ENCODE results near the gene PLA2G1B.

The PLA2G1B gene

DNA sequence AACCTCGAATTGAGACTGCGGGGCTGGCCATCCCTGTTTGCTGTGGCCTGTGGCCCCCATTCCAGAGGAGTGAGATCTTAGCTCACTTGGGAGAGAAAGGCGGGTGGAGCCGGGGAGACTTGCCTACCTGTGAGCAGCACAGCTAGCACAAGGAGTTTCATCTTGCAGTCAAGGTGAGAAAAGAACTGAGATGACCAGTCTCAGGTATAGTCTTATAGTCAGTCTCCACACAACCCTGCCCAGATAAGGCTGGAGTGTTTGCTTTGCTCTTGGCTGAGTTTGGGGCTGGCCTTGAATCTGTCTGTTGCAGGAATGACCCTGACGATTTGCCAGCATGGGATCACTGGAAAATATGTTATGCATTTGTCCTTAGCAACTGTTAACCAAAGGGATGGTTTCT is at the start of gene PLA2G1B:
Gene PLA2G1B (minus strand): TSS at position 187 of the 400 bp plus-strand sequence. CDS start 26 bp downstream, at position 161.
- no peak for DNase-seq (ENCODE audit: low spot score)

DNA sequence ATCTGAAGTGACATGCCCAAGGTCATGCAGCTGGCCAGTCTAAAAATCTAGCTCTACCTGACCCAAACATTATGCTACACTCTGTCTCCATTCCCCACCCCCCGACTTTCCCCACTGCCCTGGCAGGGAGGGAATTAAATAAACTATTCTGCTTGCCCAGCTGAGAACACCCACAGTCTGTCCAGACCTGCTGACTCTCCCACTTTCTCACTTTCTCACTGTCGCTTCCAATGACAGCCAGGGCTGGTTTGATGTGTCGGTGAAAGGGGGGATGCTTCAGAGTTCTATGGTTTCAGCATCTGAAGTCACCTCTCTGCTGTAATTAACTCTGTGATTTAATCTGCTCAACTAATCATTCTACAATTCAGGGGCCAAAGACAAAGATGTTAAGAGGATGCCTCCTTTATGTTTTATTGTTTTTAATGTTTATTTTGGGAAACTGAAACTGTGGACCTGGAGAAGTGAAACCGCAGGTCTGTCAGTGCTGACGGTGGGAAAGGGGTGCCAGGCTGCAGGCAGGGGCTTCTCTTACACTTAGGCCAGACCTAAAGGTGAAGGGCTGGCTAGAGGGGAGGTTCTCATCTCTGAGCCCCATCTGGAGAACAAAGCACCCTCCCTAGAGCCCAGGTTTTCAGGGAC is 49.5 kb upstream of the PLA2G1B start:
- no peak for DNase-seq (ENCODE audit: low spot score)

DNA sequence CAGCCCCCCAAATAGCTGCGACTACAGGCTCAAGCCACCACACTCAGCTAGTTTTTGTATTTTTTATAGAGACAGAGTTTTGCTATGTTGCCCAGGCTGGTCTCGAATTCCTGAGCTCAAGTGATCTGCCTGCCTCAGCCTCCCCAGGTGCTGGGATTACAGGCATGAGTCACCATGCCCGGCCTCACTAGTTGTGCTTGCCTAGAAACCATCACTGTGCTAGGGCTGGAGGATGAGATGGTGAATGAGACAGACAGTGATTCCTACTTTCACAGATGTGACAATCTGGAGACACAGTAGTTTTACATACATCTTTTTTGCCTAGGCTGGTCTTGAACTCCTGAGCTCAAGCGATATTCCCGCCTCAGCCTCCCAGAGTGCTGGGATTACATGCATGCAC is 48.8 kb upstream of the PLA2G1B start:
- DNase-seq (ENCODE audit: low spot score), result peak; percentile 60

DNA sequence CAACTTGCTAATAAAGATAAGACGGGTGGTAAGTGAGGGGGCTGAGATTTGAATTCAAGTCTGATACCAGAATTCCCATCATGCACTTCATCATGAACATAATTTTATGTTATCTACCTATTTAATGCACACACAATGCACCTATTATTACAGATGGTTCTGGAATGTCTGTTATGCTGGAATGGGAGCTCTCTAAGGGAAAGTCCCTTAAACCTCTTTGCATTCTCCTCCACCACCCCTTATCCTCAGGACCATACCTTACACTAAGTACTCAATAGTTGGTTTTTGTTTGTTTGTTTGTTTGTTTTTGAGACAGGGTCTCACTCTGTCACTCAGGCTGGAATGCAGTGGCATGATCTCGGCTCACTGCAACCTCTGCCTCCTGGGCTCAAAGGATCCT is 48.4 kb upstream of the PLA2G1B start:
- peak; percentile 37 for DNase-seq (ENCODE audit: low spot score)

DNA sequence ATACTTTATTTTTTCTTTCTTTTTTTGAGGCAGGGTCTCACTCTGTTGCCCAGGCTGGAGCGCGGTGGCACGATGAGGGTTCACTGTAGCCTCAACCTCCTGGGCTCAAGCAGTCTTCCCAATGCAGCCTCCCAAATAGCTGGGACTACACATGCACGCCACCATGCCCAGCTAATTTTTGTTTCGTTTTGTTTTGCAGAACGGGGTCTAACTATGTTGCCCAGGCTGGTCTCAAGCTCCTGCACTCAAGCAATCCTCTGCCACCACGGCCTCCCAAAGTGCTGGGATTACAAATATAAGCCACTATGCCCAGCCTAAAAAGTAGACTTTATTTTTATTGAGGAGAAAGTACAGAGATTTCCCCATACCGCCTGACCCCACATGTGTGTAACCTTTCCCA is 46.1 kb upstream of the PLA2G1B start:
- DNase-seq (ENCODE audit: low spot score), result no peak

DNA sequence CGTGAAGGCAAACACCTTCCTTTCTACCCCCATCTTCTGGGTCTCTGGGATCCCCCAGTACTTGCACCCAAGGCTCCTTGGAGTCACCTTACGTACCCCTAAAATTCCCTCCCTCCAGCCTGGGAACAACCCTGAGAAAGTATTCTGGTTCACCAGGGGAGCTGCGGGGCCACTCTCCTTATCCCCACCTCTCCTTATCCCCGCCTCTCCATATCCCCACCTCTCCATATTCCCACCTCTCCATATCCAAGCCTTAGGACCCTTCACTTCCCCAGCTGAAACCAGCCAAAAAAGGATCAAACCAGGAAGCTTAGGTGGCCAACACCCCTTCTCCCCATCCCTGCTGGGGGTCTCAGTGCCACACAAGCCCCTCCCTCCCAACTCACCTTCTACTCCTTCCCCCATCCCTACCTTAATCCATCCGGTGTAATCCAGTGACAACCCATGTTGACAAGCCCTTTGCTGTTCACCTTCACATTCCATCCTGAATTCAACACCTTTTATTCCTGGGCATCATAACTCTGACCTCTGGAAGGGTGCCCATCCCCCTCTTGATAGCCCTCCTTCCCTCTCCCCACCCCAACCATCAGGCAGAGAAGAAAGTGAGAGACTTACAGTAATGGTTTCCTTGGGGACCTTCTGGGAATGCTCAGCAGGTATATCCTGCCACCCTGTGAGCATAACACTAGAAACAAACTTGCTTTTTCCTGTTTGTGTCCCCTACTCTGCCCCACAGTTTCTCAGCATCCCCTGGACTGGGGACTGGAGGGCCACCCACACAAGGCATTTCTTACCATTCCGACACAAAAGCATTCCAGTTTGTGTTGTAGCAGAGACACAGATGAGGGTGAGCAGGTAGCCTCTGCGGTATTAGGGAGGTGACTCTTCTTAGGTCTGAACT is 43.0 kb upstream of the PLA2G1B start:
- no peak for DNase-seq (ENCODE audit: low spot score)

DNA sequence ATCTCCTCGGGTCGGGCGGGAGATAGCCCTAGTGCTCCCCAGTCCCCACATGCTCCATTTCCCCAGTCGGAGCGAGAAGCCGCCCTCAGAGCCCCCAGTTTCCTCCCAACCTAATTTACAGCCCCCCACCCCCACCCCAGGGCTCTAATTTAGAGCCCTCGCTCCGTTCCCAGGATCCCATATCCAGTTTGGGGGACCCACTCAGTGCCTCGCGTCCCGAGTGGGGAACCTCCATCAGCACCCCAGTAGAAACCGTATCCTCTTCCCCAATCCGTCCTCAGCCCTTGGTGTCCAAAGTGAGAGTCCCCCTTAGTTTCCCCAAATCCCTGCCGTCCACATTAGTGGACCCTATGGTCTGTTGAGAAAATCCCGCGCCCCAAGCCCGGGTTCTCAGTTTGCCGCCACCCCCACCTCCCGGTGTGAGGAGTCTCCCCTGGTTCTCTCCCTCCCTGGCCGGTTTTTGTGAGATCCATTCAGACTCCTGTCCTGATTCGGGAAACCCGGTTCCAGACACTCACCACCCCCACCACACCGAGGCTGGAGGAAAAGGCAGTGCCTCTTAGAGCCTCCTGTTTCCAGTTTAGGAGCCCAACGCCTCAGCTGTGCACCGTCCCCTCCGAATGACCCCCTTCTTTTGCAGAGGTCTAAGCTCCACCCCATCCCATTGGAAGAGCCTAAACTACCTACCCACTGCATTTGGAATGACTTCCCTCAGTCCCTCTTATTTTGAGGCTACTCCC is 42.2 kb upstream of the PLA2G1B start:
- DNase-seq (ENCODE audit: low spot score), result no peak

DNA sequence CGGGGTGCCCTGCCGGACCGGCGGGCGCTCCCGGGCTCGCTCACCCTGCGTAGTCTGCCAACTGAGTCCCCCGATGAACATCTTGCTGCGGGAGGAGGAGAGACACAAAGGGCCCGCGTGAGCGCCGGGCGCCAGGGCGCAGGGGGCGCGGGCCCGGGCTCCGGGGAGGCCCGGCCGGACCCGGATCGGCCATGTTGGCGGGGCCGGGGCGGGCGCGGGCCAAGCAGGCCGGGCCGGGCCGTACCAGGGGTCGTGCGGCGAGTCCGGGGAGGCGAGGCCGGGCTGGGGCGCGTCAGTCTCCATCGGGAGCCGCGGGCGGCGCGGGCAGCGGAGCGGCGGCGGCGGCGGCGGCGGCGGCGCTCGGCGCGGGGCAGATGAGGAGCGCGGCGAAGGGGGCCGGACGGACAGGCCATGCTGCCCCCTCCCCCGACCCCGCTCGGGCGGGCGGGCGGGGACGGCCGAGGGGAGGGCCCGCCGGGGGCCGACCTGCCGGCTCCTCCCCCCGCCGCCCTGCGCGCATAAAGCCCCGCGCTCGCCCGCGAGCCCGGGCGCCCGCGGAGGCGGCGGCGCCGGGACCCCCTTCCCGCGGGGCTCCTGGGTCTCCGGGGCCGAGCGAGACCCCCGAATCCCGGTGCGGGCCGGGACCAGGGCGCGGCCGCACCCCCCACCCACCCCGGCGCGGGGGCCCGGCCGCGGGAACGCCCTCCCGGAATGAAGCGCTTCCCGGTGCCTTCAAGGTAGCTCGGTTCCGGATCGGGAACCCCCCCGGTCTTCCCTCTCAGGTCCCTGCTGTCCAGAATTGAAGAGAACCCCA is 41.4 kb upstream of the PLA2G1B start, which contains the start of gene MSI1:
Gene MSI1 (minus strand): TSS at position 376 of the 814 bp plus-strand sequence. CDS start 73 bp downstream, at position 303.
- DNase-seq (ENCODE audit: low spot score), result no peak

DNA sequence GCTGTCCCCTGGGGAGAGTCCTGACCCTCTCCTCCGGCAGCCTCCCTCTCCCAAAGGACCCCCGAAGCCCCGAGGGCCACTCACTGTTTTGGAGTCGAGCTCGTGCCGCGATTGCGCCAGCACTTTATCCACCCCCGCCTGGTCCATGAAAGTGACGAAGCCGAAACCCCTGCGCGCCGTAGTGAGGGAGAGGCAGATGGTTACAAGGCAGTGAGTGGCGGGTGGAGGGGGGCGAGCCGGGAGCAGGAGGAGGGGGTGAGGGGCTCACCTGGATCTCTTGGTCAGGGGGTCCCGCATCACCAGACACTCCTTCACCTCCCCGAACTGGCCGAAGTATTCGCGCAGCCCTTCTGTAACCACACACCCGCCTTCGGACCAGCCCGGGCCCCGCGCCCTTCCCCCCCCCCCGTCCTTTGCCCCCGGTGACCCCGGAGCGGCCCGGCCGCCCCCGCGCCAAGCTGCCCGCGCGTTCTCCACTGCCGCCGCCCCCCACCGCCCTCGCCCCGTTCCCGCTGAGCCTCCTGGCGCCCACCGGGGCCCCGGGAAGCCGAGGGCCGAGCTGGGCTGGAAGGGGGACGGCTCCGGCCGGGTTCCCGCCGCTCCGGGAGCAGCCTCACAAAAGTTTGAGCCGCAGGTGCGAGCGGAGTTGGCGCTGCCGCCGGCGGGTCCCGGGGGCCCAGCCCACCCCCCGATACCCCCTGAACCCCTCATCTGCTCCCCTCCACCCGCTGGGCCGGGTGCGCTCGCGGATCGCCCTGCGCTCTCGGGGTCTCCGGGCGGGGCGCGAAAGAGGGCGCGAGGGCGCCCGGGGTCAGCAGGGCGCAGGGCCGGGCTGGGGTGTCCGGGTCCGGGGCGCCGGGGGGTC is 40.6 kb upstream of the PLA2G1B start:
- no peak for DNase-seq (ENCODE audit: low spot score)

DNA sequence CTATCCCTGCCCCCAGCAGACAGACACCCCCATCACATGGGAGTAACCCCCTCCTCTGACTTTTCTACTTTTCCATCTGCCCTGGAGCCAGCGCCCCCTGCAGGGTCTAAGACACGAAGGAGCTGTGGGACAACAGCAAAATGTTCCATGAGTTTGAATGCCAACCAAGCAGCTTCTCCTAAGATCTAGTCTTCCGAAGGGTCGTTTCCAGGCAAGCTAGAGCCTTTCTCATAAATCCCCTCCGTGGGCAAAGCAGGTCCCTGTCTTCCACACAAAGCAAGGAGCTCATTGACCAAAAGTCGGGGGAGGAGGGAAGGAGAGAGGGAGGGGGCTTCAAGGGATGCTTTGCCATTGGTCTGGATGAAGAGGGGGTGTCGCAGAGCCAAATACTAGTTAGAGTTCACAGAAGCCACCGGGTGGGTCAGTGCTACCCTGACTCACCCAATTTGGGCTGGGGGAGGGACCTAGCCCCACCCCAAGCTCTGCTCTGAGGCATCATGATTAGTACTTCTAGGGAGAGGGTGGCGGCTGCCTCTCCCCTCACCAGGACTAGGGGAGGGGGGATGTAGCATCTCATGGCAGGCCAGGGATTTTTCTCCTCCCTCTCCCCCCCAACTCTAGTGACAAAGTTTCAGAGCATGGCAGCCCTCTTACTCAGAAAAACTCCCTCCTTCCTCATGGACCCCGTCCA is 39.8 kb upstream of the PLA2G1B start:
- no peak for DNase-seq (ENCODE audit: low spot score)

DNA sequence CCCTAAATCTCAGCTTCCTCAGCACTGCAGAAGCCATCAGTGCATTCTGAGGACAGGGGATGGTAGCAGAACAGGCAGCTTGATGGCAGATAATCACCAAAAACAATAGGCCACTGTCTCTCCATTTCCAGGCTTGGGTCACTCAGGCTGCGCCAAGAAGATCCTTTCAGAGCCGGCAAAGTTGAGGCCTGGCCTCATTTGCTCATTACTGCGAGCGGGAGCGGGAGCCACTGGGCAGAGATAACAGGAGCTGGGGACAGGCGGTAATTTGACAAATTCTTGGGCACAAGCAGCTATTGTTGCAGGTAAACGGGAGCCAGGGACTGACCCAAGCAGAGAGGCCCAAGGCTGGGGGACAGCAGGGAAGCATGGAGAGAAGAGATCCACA is 39.3 kb upstream of the PLA2G1B start:
- no peak for DNase-seq (ENCODE audit: low spot score)

DNA sequence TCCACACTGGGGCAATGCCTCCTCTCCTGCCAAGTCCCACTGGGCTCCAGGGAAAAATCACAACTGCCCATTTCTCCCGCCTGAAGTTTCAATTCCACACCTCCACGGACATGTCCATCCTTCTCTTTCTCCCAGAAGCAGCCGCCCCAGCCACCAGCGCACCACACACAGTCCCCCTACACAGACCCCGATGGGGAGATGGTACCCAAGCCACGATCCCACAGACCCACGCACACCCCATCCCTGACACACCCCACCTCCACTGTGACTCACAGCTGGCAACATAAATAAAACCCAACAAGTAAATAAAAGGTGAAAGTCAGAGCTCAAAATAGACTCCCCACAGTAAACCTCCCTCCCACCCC is 38.7 kb upstream of the PLA2G1B start:
- DNase-seq (ENCODE audit: low spot score), result no peak

DNA sequence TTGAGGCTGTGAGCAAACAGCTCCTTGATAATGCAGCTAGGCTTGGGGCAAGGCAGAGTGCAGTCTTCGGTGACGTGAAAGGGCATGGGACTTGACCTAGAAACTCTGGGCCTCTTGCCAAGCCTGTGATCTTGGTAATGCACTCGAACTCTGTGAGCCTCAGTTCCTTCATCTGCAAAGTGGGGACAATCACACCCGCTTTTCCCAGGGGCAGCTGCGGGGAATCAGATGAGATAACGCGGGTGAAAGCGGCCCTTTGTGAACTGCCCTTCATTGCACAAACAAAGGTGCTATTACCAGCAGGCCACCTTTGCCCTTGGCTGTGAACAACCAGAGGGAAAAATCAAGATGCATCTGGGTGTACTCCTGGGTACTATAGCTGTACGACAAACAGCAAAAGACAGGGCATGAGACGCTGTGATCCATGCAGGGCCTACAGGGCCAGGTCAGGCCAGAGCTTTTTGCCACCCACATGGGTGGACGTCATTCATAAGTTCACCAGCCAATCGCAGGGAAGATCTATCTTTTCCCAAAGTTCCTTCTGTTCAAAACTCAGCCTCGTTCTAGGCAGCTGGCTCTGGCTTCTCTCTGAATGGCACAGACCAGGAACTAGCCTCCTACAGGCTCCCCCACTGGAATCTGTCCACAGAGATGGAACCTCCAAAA is 38.2 kb upstream of the PLA2G1B start:
- DNase-seq (ENCODE audit: low spot score), result no peak

DNA sequence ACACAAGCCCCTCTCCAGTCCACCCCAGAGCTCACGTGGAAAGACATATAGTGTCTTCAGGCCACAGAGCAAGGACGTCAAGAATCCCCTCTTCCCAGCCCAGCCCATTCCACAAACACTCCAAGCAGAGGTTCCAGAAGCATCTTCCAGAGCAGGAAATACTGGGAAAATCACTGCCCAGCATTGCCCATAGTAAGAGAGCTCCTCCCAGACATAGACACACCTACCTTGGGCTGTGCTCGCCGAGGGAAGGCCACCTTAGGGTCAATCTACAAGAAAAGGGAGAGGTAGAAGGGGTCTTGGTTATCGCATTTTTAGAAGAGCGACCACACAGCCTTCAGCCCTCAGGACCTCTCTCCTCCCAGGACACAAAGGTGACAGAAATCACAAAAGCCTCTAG is 36.9 kb upstream of the PLA2G1B start:
- no peak for DNase-seq (ENCODE audit: low spot score)

DNA sequence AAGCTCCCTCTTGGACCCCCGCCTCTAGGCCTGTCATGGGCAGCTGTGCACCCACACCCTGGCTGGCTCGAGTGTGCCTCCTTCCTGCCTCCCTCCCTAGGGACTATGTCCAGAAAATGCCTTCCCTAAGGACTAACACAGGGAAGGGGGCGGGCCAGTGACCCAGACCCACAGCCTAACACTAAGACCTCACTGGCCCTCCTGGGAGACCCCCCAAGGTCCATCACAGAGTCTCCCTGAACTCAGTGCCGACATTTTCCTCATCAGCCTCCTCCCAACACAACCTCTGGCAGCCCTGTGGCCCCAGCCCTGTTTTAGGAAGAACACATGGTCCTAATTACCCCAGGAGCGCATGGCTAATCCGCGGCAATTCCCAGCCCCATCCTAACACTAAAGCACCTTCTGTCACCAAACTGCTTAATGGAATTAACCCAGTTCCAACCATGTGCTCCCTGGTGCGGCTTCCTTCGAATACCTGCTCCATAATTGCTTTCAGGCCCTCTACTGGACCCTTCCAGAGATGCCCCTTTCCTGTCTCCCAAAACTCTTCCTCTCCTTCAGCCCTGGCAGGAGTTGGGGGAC is 35.8 kb upstream of the PLA2G1B start:
- DNase-seq (ENCODE audit: low spot score), result no peak

DNA sequence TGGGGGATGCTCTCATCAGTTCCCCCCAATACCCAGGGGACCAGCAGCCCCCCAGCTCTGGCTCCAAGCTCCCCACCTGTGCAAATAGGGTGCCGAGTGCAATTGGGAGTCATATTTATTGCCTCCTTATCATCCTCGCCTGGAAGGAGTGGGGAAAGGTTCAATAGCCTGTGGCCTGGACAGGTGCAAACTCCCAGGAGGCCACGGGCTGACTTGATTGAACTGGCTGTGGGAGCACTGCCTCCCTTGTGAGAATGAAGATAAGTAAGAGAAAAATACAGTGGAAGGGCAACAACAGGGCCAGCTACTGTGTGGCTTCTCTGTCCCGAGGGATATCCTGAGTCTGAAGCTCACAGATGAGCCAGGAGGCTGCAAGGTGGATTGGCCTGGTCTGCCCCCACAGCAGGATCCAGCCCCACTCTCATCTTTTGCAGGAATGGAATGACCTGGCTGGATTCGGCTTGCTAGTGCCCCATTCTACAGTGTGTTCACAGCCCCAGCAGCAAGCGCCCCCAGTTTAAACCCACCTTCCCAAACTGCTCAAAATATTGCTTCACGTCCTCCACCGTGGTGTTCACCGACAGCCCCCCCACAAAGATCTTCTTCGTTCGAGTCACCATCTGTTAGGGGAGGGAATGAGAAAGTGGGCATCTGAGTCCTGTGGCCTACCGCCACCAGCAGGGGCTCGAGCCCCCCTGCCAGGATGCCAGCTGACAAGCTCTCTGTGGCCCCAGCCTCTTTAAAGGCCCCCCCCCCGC is 35.1 kb upstream of the PLA2G1B start:
- no peak for DNase-seq (ENCODE audit: low spot score)

DNA sequence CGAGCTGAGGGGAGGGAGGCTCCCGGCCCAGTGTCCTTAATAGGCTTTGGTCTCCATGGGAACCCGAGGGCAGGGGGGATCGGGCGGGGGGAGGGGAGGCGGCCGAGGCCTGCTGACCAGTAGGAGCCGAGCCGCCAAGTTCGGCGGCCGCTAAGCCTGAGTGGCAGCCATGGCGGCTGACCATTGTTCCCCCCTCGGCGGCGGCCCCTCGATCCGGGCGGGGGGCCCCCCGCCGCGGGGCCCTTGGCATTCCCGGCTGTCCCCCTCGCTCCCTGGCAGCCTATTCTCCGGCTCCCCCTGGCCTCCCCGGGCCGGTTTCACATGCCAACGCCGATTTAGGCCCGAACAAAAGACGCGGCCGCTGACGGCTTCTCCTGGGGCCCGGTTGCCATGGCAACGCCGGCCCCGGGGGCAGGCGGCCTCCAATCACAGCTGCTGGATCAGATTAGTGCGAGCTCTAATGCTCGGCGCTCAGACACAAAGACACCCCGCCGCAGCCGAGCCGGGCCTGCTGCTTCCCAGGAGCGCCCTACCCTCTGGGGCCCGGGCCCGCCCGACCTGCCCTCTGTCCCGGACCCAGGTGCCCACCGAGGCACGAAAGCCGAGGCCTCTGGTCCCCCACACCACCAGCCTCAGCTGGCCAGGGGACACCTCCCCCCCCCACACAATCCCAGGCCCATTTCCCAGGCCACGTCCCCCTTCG is 34.1 kb upstream of the PLA2G1B start:
- peak; percentile 54 for DNase-seq (ENCODE audit: low spot score)

DNA sequence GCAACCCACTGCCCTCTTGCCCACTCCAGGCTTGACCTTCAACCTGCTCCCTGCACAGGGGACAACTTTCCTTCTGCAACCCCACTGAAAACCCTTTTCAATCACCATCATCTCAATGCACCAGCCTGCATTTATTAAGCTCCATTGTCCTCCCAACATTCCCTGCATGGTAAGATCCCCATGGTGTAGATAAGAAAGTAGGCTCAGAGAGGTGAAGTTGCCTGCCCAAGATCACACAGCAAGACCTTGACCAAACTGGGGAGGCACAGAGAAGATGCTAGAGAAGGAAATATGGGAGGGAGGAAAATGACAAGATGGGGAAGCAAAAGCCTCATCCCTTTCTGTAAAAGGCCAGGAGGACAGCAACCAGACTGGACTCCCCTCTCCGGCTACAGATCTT is 31.5 kb upstream of the PLA2G1B start:
- DNase-seq (ENCODE audit: low spot score), result no peak

All from kidney tubule cell (primary cell).